Body of pancreas (tissue), 4 donors: ENCODE results near the gene NEMP2. TPM values are rescaled to one million over a fixed set of nuclear protein-coding genes. Genes with fewer than 3 reads are reported as not detected.

Source experiments
- ATAC-seq: fragments of 150-250 bp; one replicate; pipeline ENCODE4 v1.9.1; 2016
- DNase-seq, 4 donors: peaks; one replicate each; pipeline ENCODE4 v3.0.0-alpha.2; 2019
- H3K27ac ChIP-seq, 4 donors: fragments of 200-600 bp; sonication (generic); 1 replicate in 3 of 4; 2 replicates in 1 of 4; pipeline versions ENCODE4 v1.5.1 to v1.6.1; 2016 to 2019; ENCODE audit warnings: mild to moderate bottlenecking in 1 of 4, mixed read lengths in 1 of 4, moderate library complexity in 1 of 4
- H3K27me3 ChIP-seq, 2 donors: fragments of 200-600 bp; sonication (generic); one replicate each; pipeline ENCODE4 v1.6.0; 2016; ENCODE audit warnings: mild to moderate bottlenecking in 1 of 2
- H3K36me3 ChIP-seq, 2 donors: fragments of 200-600 bp; sonication (generic); replicated peaks in 1 of 2; 2 replicates each; pipeline ENCODE4 v1.5.1; 2016; ENCODE audit warnings: low read depth in 2 of 2; ENCODE audit not compliant: insufficient read depth in 1 of 2
- H3K4me1 ChIP-seq: fragments of 200-600 bp; sonication (generic); one replicate; pipeline ENCODE4 v1.6.0; 2016
- H3K4me3 ChIP-seq, 2 donors: fragments of 200-600 bp; sonication (generic); 1 replicate in 1 of 2; 2 replicates in 1 of 2; pipeline ENCODE4 v1.5.1; 2016 to 2019
- H3K9me3 ChIP-seq, 3 donors: fragments of 200-600 bp; sonication (generic); 1 replicate in 2 of 3; 2 replicates in 1 of 3; pipeline ENCODE4 v1.5.1; 2016
- CTCF ChIP-seq, 7 experiments: fragments of 450-650 bp in 4 of 7; fragments of 200-600 bp in 3 of 7; sonication (generic) in 3 of 7; IDR thresholded peaks; one replicate each; pipeline ENCODE4 v1.5.1; 2016 to 2019; ENCODE audit warnings: antibody characterized with exemption in 7 of 7
- POLR2A ChIP-seq, 3 donors: fragments of 450-650 bp; IDR thresholded peaks; one replicate each; pipeline ENCODE4 v1.6.1; 2016; ENCODE audit warnings: antibody characterized with exemption in 3 of 3, mild to moderate bottlenecking in 2 of 3
- WGBS, 2 donors: methylation state at CpG; one replicate each; pipeline ENCODE4 v1.1.5; 2017; 5-methylcytosine and 5-hydroxymethylcytosine counted together
- intact Hi-C: fragments of 100-400 bp; cut with DNase I; formaldehyde crosslinking; loops from one replicate; pipeline ENCODE4 v1.15.1; 2023
- total RNA-seq, 2 donors: library from RNA; depleted of rRNA; stranded (reverse); fragments of >200 nt; gene quantifications; one replicate each; pipeline ENCODE4 v1.1.0, GENCODE V29; 2016

NEMP2 gene
- total RNA-seq, 2 donors from 2014 or later = 3.0 to 3.9 TPM

- Histone ChIP-seq H3K27ac (no peak overlapping the region), H3K36me3 (no peaks in the 10 kb centered on the region), H3K27me3 (no peaks in the 10 kb centered on the region), H3K4me1 (peaks cover 11% of the 10 kb centered on the region), H3K9me3 (no peaks in the 10 kb centered on the region), H3K4me3 (no peak overlapping the region)
- intact Hi-C loops = no loop called here
- no peak for DNase-seq
- ATAC-seq = no peak
- no peak for TF ChIP-seq CTCF (IDR thresholded peaks at IDR 0.05)
- no peak for TF ChIP-seq POLR2A (IDR thresholded peaks at IDR 0.05)
- WGBS, 2 donors = 44 to 84% methylated on average over 2 of the region's 2 CpGs
These were observed 53.2 kb downstream of the NEMP2 start for GRCh38 chr2:190481339-190481738.

DNA sequence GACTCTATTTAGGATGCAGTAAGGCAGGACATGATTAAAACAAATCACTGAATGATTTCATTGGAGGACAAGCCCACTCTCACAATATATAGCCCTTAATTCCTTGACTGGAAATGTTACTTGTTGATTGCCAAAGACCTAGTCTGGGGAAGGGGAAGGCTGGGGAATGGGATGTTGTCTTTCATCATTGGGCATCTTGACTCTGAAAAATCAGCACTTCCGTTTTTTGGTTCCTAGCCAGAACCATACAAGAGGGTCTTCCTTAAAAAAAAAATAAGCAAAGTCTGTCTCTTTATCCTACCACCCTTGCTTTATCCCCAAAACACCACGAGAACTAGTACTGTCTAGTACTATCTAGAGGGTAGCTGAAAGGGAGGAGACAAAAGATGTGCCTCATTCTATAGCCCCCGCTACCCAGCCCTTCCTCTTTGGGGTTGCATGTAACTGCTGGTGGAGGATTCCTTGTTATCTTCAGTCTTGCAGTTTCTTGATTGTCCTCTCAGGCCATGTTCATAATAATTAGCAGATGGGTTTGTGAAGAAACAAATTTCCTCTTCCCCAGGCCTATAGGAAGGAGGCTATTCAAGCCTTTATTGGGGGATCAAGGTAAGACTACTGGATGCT lies 55.8 kb downstream of the NEMP2 start:
- Histone ChIP-seq H3K27me3 (no peaks in the 10 kb centered on the region), H3K9me3 (no peaks in the 10 kb centered on the region), H3K4me1 (peaks cover 11% of the 10 kb centered on the region), H3K36me3 (no peaks in the 10 kb centered on the region), H3K4me3 (no peak overlapping the region), H3K27ac (peak overlapping the region in 2 of 4 donors; percentile 45 to 70)
- 77 to 87% methylated on average over 3 of the region's 3 CpGs for WGBS, 2 donors
- no peak for TF ChIP-seq CTCF (IDR thresholded peaks at IDR 0.05)
- no peak for TF ChIP-seq POLR2A (IDR thresholded peaks at IDR 0.05)
- DNase-seq (no peak), ATAC-seq (no peak)
- intact Hi-C loops = no loop called here

- H3K9me3 ChIP-seq = no peaks in the 10 kb centered on the region
- ATAC-seq (peak; percentile 66), DNase-seq (no peak)
- no peaks in the 10 kb centered on the region for H3K36me3 ChIP-seq
- intact Hi-C loops = no loop called here
- H3K4me1 ChIP-seq = peaks cover 11% of the 10 kb centered on the region
- WGBS, 2 donors = 42 to 46% methylated on average over 4 of the region's 4 CpGs
- no peaks in the 10 kb centered on the region for H3K27me3 ChIP-seq
- peak overlapping the region in 3 of 4 donors; percentile 26 to 70 (median 45) for H3K27ac ChIP-seq
- no peak overlapping the region for H3K4me3 ChIP-seq
- TF ChIP-seq POLR2A (IDR thresholded peaks at IDR 0.05) = no peak
- no peak for TF ChIP-seq CTCF (IDR thresholded peaks at IDR 0.05)
These were observed 56.7 kb downstream of the NEMP2 start for GRCh38 chr2:190477661-190478454.

GRCh38 chr2:190470256-190470826 lies 64.2 kb downstream of the NEMP2 start:
- H3K9me3 ChIP-seq = no peaks in the 10 kb centered on the region
- 81 to 88% methylated on average over 5 of the region's 5 CpGs for WGBS, 2 donors
- H3K27me3 ChIP-seq = no peaks in the 10 kb centered on the region
- no peak for TF ChIP-seq CTCF (IDR thresholded peaks at IDR 0.05)
- no peak for TF ChIP-seq POLR2A (IDR thresholded peaks at IDR 0.05)
- H3K4me3 ChIP-seq = no peak overlapping the region
- H3K36me3 ChIP-seq = peaks cover 0 to 4% of the 10 kb centered on the region in 2 donors
- H3K4me1 ChIP-seq = peaks cover 24% of the 10 kb centered on the region
- peak overlapping the region in 1 of 4 donors; percentile 51 for H3K27ac ChIP-seq
- DNase-seq (no peak), ATAC-seq (no peak)
- intact Hi-C loops = no loop called here
